Measurements from ENCODE around the gene SHMT1.

The SHMT1 gene

GRCh38 chr17:18280766-18281371 lies 82.5 kb downstream of the SHMT1 start:
- no peaks in the 10 kb centered on the region for H3K27me3 ChIP-seq (ENCODE audit: insufficient read depth, low read depth)
- no peak overlapping the region for H3K4me2 ChIP-seq
- no peak overlapping the region for H3K27ac ChIP-seq
- no peak overlapping the region for H3K9ac ChIP-seq
- H4K20me1 ChIP-seq (ENCODE audit: insufficient read depth): no peaks in the 10 kb centered on the region
- H2AFZ ChIP-seq (ENCODE audit: low read depth): no peak overlapping the region
- no peak overlapping the region for H3K4me3 ChIP-seq (IDR thresholded peaks at IDR 0.05; ENCODE audit: insufficient read depth, low read depth, low read length)
- no peaks in the 10 kb centered on the region for H3K79me2 ChIP-seq (ENCODE audit: insufficient read depth, low read depth)
- no peaks in the 10 kb centered on the region for H3K36me3 ChIP-seq (ENCODE audit: insufficient read depth)
- no peak for TF ChIP-seq CTCF (conservative IDR thresholded peaks at IDR 0.05; ENCODE audit: low read depth, low read length)
- no peaks in the 10 kb centered on the region for H3K4me1 ChIP-seq (ENCODE audit: low read depth, poor library complexity, severe bottlenecking)

- Histone ChIP-seq H3K4me3 (IDR thresholded peaks at IDR 0.05; ENCODE audit: insufficient read depth, low read depth, low read length) (no peak overlapping the region), H3K4me1 (ENCODE audit: low read depth, poor library complexity, severe bottlenecking) (no peaks in the 10 kb centered on the region), H3K79me2 (ENCODE audit: insufficient read depth, low read depth) (no peaks in the 10 kb centered on the region), H3K4me2 (no peak overlapping the region), H3K9ac (no peak overlapping the region), H4K20me1 (ENCODE audit: insufficient read depth) (no peaks in the 10 kb centered on the region), H2AFZ (ENCODE audit: low read depth) (no peak overlapping the region), H3K36me3 (ENCODE audit: insufficient read depth) (no peaks in the 10 kb centered on the region), H3K27me3 (ENCODE audit: insufficient read depth, low read depth) (no peaks in the 10 kb centered on the region), H3K27ac (no peak overlapping the region)
- TF ChIP-seq CTCF (conservative IDR thresholded peaks at IDR 0.05; ENCODE audit: low read depth, low read length): no peak
These were observed 83.1 kb downstream of the SHMT1 start for GRCh38 chr17:18280249-18280648.

GRCh38 chr17:18278867-18279266 lies 84.5 kb downstream of the SHMT1 start:
- no peak overlapping the region for H3K9ac ChIP-seq
- no peaks in the 10 kb centered on the region for H3K79me2 ChIP-seq (ENCODE audit: insufficient read depth, low read depth)
- no peak overlapping the region for H3K4me3 ChIP-seq (IDR thresholded peaks at IDR 0.05; ENCODE audit: insufficient read depth, low read depth, low read length)
- TF ChIP-seq CTCF (conservative IDR thresholded peaks at IDR 0.05; ENCODE audit: low read depth, low read length): no peak
- no peak overlapping the region for H3K4me2 ChIP-seq
- no peaks in the 10 kb centered on the region for H3K36me3 ChIP-seq (ENCODE audit: insufficient read depth)
- H3K27ac ChIP-seq: no peak overlapping the region
- no peaks in the 10 kb centered on the region for H3K4me1 ChIP-seq (ENCODE audit: low read depth, poor library complexity, severe bottlenecking)
- no peaks in the 10 kb centered on the region for H4K20me1 ChIP-seq (ENCODE audit: insufficient read depth)
- H3K27me3 ChIP-seq (ENCODE audit: insufficient read depth, low read depth): no peaks in the 10 kb centered on the region
- no peak overlapping the region for H2AFZ ChIP-seq (ENCODE audit: low read depth)
